Measurements from ENCODE around the gene TMC3.

TMC3 gene

GRCh38 chr15:81297147-81297572, 76.9 kb downstream of the TMC3 start:
- DNase-seq: no peak

GRCh38 chr15:81296673-81297072, 77.3 kb downstream of the TMC3 start:
- DNase-seq: no peak

GRCh38 chr15:81296186-81296585, 77.8 kb downstream of the TMC3 start:
- no peak for DNase-seq

- DNase-seq: no peak
These were observed 78.4 kb downstream of the TMC3 start for GRCh38 chr15:81295486-81296121.

GRCh38 chr15:81294516-81294880, 79.5 kb downstream of the TMC3 start:
- no peak for DNase-seq

- no peak for DNase-seq
These were observed 80.1 kb downstream of the TMC3 start for GRCh38 chr15:81293728-81294515.

- DNase-seq: no peak
These were observed 81.5 kb downstream of the TMC3 start for GRCh38 chr15:81292523-81293001.

- DNase-seq: no peak
These were observed 82.0 kb downstream of the TMC3 start for GRCh38 chr15:81291916-81292522.

- no peak for DNase-seq
These were observed 84.1 kb downstream of the TMC3 start for GRCh38 chr15:81289910-81290309.

GRCh38 chr15:81288616-81289015, 85.4 kb downstream of the TMC3 start:
- no peak for DNase-seq

GRCh38 chr15:81288040-81288439, 86.0 kb downstream of the TMC3 start:
- no peak for DNase-seq

- no peak for DNase-seq
These were observed 87.3 kb downstream of the TMC3 start for GRCh38 chr15:81286621-81287121.

- no peak for DNase-seq
These were observed 88.6 kb downstream of the TMC3 start for GRCh38 chr15:81285461-81285860.

GRCh38 chr15:81284256-81285031, 89.6 kb downstream of the TMC3 start:
- no peak for DNase-seq

GRCh38 chr15:81282911-81283310, 91.1 kb downstream of the TMC3 start:
- DNase-seq: no peak

- no peak for DNase-seq
These were observed 91.5 kb downstream of the TMC3 start for GRCh38 chr15:81282606-81282895.

GRCh38 chr15:81281766-81282605, 92.0 kb downstream of the TMC3 start:
- DNase-seq: no peak

- no peak for DNase-seq
These were observed 92.6 kb downstream of the TMC3 start for GRCh38 chr15:81281456-81281735.
